Activated naive CD4-positive, alpha-beta T cell treated with anti-CD3 and anti-CD28 coated beads, Interleukin-2, amount 10 ng/mL, durations not matched to agents 7 days and 5 days (primary cell): Measurements from ENCODE around the gene SHISA9.

Experiments used
- CTCF ChIA-PET: fragments of 350-600 bp; sonication (Branson Sonifier 250); formaldehyde crosslinking; loops from one replicate; lab custom pipeline; 2021; ENCODE audit warnings: antibody characterized with exemption; lab: Charles Lee
- DNase-seq: peaks from one replicate; pipeline ENCODE4 v3.0.0-alpha.2; 2020
- H3K27ac Mint-ChIP-seq: one replicate; pipeline ENCODE4 v1.8.0; 2021; ENCODE audit warnings: mild to moderate bottlenecking, moderate library complexity, mixed read lengths
- H3K27me3 Mint-ChIP-seq: one replicate; pipeline ENCODE4 v1.8.0; 2021; ENCODE audit warnings: mild to moderate bottlenecking, mixed read lengths
- H3K36me3 Mint-ChIP-seq: one replicate; pipeline ENCODE4 v1.8.0; 2021; ENCODE audit warnings: mixed read lengths
- H3K4me1 Mint-ChIP-seq: one replicate; pipeline ENCODE4 v1.8.0; 2021; ENCODE audit warnings: mixed read lengths
- H3K4me3 Mint-ChIP-seq: one replicate; pipeline ENCODE4 v1.8.0; 2021; ENCODE audit warnings: mild to moderate bottlenecking, moderate library complexity, mixed read lengths
- H3K9me3 Mint-ChIP-seq: one replicate; pipeline ENCODE4 v1.8.0; 2021; ENCODE audit warnings: mixed read lengths

Gene SHISA9

GRCh38 chr16:13039526-13039925 lies 138.1 kb downstream of the SHISA9 start:
- no peak overlapping the region for H3K27ac Mint-ChIP-seq
- no peak overlapping the region for H3K4me3 Mint-ChIP-seq
- no peak for DNase-seq
- no peaks in the 10 kb centered on the region for H3K4me1 Mint-ChIP-seq
- CTCF ChIA-PET = interaction anchor here (0.7 kb wide), 1 partner anchor 175 kb away, joined by 3 read pairs; no protein-coding TSS in a partner anchor
- H3K27me3 Mint-ChIP-seq = no peaks in the 10 kb centered on the region
- H3K9me3 Mint-ChIP-seq = peaks cover 21% of the 10 kb centered on the region
- H3K36me3 Mint-ChIP-seq = no peaks in the 10 kb centered on the region

- no peaks in the 10 kb centered on the region for H3K4me1 Mint-ChIP-seq
- peaks cover 21% of the 10 kb centered on the region for H3K9me3 Mint-ChIP-seq
- no peaks in the 10 kb centered on the region for H3K27me3 Mint-ChIP-seq
- H3K4me3 Mint-ChIP-seq = no peak overlapping the region
- no peak overlapping the region for H3K27ac Mint-ChIP-seq
- DNase-seq = no peak
- CTCF ChIA-PET = no interaction called here
- no peaks in the 10 kb centered on the region for H3K36me3 Mint-ChIP-seq
These were observed 139.8 kb downstream of the SHISA9 start for GRCh38 chr16:13041180-13041579.

- CTCF ChIA-PET = no interaction called here
- no peak overlapping the region for H3K4me3 Mint-ChIP-seq
- no peak for DNase-seq
- H3K27me3 Mint-ChIP-seq = no peaks in the 10 kb centered on the region
- H3K9me3 Mint-ChIP-seq = peaks cover 21% of the 10 kb centered on the region
- no peak overlapping the region for H3K27ac Mint-ChIP-seq
- no peaks in the 10 kb centered on the region for H3K4me1 Mint-ChIP-seq
- no peaks in the 10 kb centered on the region for H3K36me3 Mint-ChIP-seq
These were observed 140.4 kb downstream of the SHISA9 start for GRCh38 chr16:13041646-13042290.

GRCh38 chr16:13042291-13042685 lies 140.9 kb downstream of the SHISA9 start:
- Mint-ChIP-seq H3K36me3 (no peaks in the 10 kb centered on the region), H3K27me3 (no peaks in the 10 kb centered on the region), H3K4me3 (no peak overlapping the region), H3K9me3 (peaks cover 19% of the 10 kb centered on the region), H3K27ac (no peak overlapping the region), H3K4me1 (no peaks in the 10 kb centered on the region)
- DNase-seq = no peak
- CTCF ChIA-PET = no interaction called here

- DNase-seq = no peak
- H3K36me3 Mint-ChIP-seq = no peaks in the 10 kb centered on the region
- CTCF ChIA-PET = no interaction called here
- no peak overlapping the region for H3K27ac Mint-ChIP-seq
- no peak overlapping the region for H3K4me3 Mint-ChIP-seq
- peaks cover 4% of the 10 kb centered on the region for H3K9me3 Mint-ChIP-seq
- no peaks in the 10 kb centered on the region for H3K4me1 Mint-ChIP-seq
- H3K27me3 Mint-ChIP-seq = no peaks in the 10 kb centered on the region
These were observed 144.8 kb downstream of the SHISA9 start for GRCh38 chr16:13046061-13046821.

- H3K27me3 Mint-ChIP-seq = no peaks in the 10 kb centered on the region
- CTCF ChIA-PET = no interaction called here
- H3K9me3 Mint-ChIP-seq = peaks cover 1% of the 10 kb centered on the region
- H3K36me3 Mint-ChIP-seq = no peaks in the 10 kb centered on the region
- H3K4me1 Mint-ChIP-seq = no peaks in the 10 kb centered on the region
- no peak overlapping the region for H3K4me3 Mint-ChIP-seq
- no peak overlapping the region for H3K27ac Mint-ChIP-seq
- DNase-seq = no peak
These were observed 145.9 kb downstream of the SHISA9 start for GRCh38 chr16:13047276-13047675.

GRCh38 chr16:13049688-13050087 lies 148.3 kb downstream of the SHISA9 start:
- Mint-ChIP-seq H3K9me3 (peaks cover 7% of the 10 kb centered on the region), H3K36me3 (no peaks in the 10 kb centered on the region), H3K4me1 (no peaks in the 10 kb centered on the region), H3K27me3 (no peaks in the 10 kb centered on the region), H3K4me3 (no peak overlapping the region), H3K27ac (no peak overlapping the region)
- no peak for DNase-seq
- CTCF ChIA-PET = no interaction called here

GRCh38 chr16:13052431-13052830 lies 151.0 kb downstream of the SHISA9 start:
- Mint-ChIP-seq H3K27ac (no peak overlapping the region), H3K9me3 (peaks cover 10% of the 10 kb centered on the region), H3K4me3 (no peak overlapping the region), H3K27me3 (no peaks in the 10 kb centered on the region), H3K4me1 (no peaks in the 10 kb centered on the region), H3K36me3 (no peaks in the 10 kb centered on the region)
- no peak for DNase-seq
- CTCF ChIA-PET = no interaction called here

- H3K36me3 Mint-ChIP-seq = no peaks in the 10 kb centered on the region
- DNase-seq = no peak
- CTCF ChIA-PET = no interaction called here
These were observed 154.1 kb downstream of the SHISA9 start for GRCh38 chr16:13055480-13055879.

GRCh38 chr16:13056607-13057006 lies 155.2 kb downstream of the SHISA9 start:
- H3K27ac Mint-ChIP-seq = no peak overlapping the region
- H3K27me3 Mint-ChIP-seq = no peaks in the 10 kb centered on the region
- no peak for DNase-seq
- no peak overlapping the region for H3K4me3 Mint-ChIP-seq
- H3K4me1 Mint-ChIP-seq = no peaks in the 10 kb centered on the region
- peaks cover 15% of the 10 kb centered on the region for H3K9me3 Mint-ChIP-seq
- CTCF ChIA-PET = no interaction called here
- H3K36me3 Mint-ChIP-seq = no peaks in the 10 kb centered on the region

More at GRCh38 chr16:13055480-13055879, 154.1 kb downstream of the SHISA9 start:
- Mint-ChIP-seq H3K4me3 (no peak overlapping the region), H3K9me3 (peaks cover 15% of the 10 kb centered on the region), H3K27me3 (no peaks in the 10 kb centered on the region), H3K4me1 (no peaks in the 10 kb centered on the region), H3K27ac (no peak overlapping the region)

GRCh38 chr16:13060932-13061331 lies 159.5 kb downstream of the SHISA9 start:
- Mint-ChIP-seq H3K27me3 (no peaks in the 10 kb centered on the region), H3K36me3 (no peaks in the 10 kb centered on the region), H3K4me3 (no peak overlapping the region), H3K27ac (no peak overlapping the region), H3K4me1 (no peaks in the 10 kb centered on the region), H3K9me3 (peaks cover 12% of the 10 kb centered on the region)
- CTCF ChIA-PET = no interaction called here
- DNase-seq = no peak

GRCh38 chr16:13061691-13062090 lies 160.3 kb downstream of the SHISA9 start:
- no peak for DNase-seq
- CTCF ChIA-PET = no interaction called here
- no peak overlapping the region for H3K4me3 Mint-ChIP-seq
- no peaks in the 10 kb centered on the region for H3K36me3 Mint-ChIP-seq
- no peaks in the 10 kb centered on the region for H3K27me3 Mint-ChIP-seq
- no peaks in the 10 kb centered on the region for H3K4me1 Mint-ChIP-seq
- no peak overlapping the region for H3K27ac Mint-ChIP-seq
- peaks cover 17% of the 10 kb centered on the region for H3K9me3 Mint-ChIP-seq

- Mint-ChIP-seq H3K4me1 (no peaks in the 10 kb centered on the region), H3K9me3 (peaks cover 19% of the 10 kb centered on the region), H3K4me3 (no peak overlapping the region), H3K27me3 (no peaks in the 10 kb centered on the region), H3K27ac (no peak overlapping the region), H3K36me3 (no peaks in the 10 kb centered on the region)
- CTCF ChIA-PET = no interaction called here
- no peak for DNase-seq
These were observed 160.8 kb downstream of the SHISA9 start for GRCh38 chr16:13062219-13062618.

GRCh38 chr16:13063457-13063856 lies 162.1 kb downstream of the SHISA9 start:
- H3K27me3 Mint-ChIP-seq = no peaks in the 10 kb centered on the region
- DNase-seq = no peak
- no peaks in the 10 kb centered on the region for H3K4me1 Mint-ChIP-seq
- H3K9me3 Mint-ChIP-seq = peaks cover 22% of the 10 kb centered on the region
- CTCF ChIA-PET = no interaction called here
- no peak overlapping the region for H3K4me3 Mint-ChIP-seq
- H3K36me3 Mint-ChIP-seq = no peaks in the 10 kb centered on the region
- no peak overlapping the region for H3K27ac Mint-ChIP-seq

- Mint-ChIP-seq H3K4me1 (no peaks in the 10 kb centered on the region), H3K27me3 (no peaks in the 10 kb centered on the region), H3K27ac (no peak overlapping the region), H3K36me3 (no peaks in the 10 kb centered on the region), H3K9me3 (peaks cover 28% of the 10 kb centered on the region), H3K4me3 (no peak overlapping the region)
- no peak for DNase-seq
- CTCF ChIA-PET = no interaction called here
These were observed 163.4 kb downstream of the SHISA9 start for GRCh38 chr16:13064821-13065220.
